HG03097 (cell line): ENCODE data around the gene PRKCB.
"Not testable (repeated sequence)": the region's sequence is repeated elsewhere in the genome, so short reads cannot be mapped to it uniquely, and the experiment has no call there.

Experiments used
- ATAC-seq: cut with Tn5 transposase; IDR thresholded peaks from one replicate; pipeline ENCODE4 v1.9.1; 2021; ENCODE audit not compliant: unreplicated experiment, low FRiP score

The PRKCB gene

DNA sequence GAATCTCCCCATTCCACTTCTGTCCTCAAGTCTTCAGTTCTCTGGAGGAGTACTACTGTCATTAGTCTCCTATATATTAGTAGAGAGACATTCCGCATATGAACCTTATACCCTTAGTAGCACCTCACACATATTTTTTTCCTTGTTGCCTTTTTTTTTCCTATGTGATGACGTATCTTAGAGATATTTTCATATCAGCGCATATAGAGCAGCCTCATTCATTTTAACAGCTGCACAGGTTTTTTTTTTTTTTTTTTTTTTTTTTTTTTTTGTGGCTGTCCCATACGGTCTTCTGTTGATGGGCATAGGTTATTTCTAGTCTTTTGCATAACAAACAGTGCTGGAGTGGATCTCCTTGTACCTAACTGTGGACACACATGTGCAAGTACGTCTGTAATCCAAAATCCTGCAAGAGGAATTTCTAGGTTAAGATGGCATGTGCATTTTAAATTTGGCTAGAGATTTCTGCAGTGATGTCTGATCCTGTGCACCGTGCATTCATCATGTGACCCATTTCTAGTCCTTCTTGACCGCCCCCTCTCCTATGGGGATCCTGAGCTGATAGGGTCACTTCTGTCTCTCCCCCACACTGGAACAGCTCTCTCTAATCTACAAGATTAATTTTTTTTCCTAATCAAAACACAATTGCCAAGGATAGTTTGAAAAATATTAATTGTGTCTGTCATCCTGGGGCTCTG lies 64.8 kb downstream of the PRKCB start:
- ATAC-seq: no peak

DNA sequence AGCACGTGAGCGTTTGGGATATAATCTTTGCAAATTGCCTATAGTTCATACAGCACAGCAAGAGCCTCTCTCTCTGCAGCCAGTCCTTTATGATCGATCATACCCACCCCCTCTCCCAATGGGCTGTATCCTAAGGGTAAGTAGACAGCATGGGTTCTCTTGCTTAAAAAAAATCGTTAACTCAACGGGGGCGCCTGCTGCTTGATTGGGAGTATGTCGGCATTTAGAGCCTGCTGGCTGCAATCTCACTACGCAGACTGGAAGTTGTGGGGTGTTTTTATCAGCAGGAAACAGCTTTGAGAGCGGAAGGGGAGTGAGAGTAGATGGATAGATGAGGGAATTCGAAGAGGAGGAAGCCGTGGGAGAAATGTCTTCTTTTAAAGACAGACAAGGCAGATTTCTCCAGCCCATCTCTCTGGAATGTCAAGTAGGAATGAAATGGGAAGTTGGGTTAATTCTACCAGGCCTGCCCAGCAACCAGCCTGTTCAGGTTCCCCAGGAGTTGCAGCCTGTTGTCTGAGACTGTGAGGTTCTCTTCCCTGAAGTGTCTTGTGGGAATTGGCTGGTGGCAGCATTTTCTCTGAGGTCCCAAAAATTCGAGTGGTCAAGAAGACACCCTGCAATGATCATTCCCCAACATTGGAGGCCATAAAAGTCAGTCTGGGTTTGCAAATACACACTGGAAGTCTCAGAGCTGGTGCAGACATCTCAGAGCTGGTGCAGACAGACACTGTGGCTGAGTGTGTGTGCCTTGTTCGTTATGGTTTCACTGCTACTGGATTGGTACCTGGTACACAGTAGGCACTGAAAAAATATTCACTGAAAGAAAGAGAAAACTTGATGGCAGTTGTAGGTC lies 65.6 kb downstream of the PRKCB start:
- no peak for ATAC-seq

DNA sequence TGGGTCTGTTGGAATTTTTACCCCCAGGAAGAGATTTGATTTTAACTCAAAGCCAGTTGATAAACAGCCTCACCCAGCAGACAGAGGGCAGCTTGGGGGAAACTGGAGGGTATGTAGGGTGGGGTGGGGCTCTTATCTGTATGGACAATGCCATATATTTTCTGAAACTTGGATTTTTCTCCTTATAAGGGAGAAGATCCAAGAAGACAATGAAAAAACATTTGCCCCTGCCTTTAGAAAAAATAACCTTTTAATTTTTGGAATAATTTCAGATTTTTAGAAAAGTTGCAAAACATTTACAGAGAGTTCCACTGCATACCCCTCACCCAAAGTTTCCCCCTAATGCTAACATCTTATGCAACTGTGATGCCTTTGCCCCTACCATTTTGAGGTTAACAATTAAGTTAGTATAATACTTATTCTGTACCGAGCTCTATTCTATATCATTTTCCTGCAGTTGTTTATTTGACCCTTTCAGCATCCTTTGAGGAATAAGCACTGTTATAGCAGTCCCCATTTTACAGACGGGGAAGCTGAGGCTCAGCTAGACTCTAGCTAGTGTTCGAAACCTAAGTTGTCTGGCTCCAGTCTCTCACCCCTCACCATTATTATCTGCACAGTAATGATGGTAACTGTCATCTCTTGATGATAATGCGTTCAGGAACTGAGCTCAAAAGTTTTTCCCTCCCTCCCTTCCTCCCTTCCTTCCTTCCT lies 66.4 kb downstream of the PRKCB start:
- no peak for ATAC-seq

DNA sequence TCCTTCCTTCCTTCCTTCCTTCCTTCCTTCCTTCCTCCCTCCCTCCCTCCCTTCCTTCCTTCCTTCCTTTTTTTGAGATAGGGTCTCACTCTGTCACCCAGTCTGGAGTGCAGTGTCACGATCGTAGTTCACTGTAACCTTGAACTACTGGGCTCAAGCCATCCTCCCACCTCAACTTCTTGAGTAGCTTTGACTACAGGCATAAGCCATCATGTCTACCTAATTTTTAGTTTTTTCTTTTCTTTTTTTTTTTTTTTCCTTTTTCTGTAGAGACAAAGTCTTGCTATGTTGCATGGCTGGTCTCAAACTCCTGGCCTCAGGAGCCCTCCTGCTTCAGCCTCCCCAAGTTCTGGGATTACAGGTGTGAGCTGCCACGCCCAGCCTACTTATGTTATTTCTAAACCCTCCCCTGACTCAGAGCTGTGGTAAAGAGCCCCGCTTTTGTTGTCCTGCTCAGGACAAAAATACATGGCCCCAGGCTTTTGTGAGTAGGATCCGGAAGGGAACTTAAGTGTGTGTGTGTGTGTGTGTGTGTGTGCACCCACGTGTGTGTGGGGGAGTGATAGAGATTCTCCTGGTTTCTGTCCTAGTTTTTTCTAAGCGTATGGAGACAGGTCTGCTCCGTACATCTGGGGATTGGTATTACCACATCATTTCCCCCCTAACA lies 67.1 kb downstream of the PRKCB start:
- ATAC-seq: no peak

DNA sequence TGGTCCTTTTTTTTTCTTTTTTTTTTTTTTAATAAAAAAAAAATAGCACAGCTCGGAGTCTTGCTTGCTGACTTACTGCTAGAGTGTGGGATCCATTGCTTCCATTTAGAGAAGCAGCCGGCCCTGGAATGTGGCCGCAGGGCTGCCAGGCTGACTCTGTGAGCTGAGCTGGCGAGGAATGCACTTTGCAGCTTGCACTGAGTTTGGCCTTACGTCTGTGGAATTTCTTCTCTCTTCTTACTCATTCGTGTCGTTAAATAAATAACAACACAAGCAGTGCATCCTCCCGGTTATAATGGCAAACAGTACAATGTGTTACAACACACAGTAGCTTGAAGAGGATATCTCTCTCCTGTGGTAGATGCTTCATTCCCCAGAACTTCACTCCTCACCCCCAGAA lies 69.2 kb downstream of the PRKCB start:
- no peak for ATAC-seq

DNA sequence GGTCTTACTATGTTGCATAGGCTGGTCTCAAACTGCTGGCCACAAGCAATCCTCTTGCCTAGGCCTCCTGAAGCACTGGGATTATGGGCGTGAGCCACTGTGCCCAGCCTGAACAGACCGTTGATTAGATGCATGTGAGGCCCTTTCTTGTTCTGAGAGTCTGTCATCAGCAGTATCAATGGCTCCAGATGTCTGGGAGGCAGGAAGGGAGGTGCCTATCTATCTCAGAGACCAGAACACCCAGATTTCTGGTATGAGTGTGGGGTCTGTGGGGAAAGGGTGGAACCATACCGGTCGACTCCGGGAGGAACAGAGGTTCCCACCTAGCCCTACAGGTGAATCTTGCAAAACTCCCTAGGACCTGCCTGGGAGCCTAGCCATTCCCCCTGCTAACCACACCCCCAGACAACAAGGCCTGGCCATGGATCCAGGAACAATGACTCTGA lies 71.7 kb downstream of the PRKCB start:
- ATAC-seq: no peak

DNA sequence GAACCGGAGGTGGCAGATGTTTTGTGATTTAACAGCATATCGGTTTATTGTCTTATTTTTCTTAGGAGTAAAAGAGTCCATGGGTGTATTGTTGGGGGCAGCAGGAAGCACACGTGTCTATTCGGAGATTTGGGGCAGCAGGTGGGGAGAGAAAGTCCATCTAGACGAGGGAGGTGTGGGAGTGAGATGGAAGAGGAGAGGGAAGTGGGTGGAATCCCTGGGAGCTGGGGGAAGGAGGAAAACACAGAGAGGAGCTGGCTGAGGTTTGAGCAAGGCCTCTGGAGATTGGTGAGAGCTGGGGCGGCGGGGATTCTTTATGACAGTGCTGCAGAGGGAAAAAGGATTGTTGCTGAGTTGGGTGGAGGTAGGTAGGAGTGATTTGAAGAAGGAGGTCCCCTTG lies 72.1 kb downstream of the PRKCB start:
- ATAC-seq: no peak

DNA sequence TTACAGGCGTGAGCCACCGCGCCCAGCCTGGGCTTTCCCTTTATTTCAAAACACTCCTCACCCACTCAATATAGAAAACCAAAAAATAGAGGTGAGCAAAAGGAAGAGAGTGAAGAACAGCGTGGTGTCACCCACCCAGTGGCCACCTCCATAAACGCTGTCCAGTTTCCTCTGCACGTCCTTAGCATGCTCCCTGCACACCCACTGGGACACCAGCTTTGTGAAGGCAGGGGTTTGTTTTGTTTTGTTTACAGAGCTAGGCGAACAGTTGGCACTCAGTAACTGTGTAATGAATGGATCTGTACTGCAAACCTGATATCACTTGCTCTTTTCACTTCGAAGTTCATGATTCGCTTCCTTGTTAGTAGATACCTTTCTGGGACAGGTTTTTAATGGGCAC lies 73.0 kb downstream of the PRKCB start:
- no peak for ATAC-seq

DNA sequence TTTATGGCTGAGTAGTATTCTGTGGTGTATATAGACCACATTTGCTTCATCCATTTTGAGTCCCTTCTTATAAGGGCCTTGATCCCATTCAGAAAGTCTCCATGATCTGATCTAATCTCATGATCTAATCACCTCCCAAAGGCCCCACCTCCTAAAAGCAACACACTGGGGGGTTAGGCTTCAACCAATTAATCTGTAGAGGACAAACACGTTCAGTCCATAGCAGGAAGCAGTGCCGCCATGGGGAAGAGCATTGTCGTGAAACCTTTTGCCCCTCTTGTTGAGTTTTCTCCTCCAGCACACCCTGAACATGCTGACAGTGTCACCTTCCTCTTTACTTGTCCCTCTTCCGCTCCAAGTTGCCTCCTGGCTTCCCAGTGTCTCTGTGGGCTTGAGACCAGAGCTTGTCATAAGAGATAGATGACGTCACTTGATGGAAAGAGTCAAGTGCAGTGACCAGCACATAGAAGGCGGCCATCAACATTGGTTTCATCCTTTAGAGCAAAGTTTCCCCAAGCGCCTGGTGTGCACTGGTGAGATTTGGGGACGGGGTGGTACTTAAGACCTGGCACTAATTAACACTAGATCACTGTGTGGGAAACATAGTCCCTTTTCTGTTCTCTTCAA lies 74.1 kb downstream of the PRKCB start:
- ATAC-seq: no peak

DNA sequence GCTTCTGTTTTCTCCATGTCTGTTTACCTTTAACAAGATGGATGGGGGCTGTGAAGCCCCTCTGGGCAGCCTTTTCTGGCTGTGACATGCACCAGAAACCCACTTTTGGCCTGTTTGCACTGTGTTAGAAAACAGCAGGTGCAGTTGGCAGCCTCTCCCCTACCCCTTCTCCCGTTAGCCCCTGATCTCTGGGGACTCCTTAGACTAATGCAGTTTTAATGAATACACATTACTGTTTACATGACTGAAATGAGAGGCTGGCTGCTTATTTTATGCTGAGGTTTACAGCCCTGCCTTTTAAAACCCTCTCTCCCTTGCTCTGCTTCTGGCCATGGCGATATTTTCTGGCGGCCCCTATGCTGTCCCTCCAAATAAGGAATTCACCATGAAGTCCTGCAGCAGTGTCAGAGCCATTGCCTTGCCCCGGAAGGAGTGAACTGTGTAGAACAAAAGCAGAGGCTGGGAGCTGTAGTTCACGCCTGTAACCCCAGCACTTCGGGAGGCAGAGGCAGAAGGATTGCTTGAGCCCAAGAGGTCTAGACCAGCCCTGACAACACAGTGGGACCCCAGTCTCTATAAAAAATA lies 79.3 kb downstream of the PRKCB start:
- no peak for ATAC-seq

DNA sequence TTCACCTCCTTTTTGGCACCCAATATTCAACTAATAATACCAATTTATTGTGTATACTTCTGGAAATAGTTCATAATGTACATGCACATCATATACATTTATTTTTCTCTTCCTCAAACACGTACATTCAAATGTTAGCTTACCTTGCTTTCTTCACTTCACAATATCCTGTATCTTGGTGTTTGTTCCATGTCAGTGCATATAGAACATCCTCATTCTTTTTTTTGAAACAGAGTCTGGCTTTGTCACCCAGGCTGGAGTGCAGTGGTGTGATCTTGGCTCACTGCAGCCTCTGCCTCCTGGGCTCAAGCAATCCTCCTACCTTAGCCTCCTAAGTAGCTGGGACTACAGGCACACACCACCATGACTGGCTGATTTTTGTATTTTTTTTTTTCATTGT lies 80.8 kb downstream of the PRKCB start:
- ATAC-seq: not testable (repeated sequence)

DNA sequence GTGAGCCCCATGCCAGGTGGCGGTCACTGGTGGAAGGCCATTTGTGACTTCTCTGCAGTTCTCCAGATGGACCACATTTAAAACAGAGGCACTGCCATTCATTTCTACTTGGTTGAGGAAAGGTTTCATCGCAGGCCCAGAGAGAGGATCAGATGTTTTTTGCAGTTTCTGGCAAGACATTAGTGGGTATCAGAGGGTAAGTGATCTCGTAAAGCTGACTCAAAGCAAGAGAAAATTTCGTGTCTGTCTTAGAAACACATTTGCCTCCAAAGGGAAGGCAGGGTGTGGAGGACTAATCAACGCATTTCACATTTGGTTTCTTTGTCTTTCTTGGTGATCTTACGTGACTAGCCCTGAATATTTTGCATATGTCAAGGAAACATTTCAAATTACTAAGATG lies 81.8 kb downstream of the PRKCB start:
- no peak for ATAC-seq

DNA sequence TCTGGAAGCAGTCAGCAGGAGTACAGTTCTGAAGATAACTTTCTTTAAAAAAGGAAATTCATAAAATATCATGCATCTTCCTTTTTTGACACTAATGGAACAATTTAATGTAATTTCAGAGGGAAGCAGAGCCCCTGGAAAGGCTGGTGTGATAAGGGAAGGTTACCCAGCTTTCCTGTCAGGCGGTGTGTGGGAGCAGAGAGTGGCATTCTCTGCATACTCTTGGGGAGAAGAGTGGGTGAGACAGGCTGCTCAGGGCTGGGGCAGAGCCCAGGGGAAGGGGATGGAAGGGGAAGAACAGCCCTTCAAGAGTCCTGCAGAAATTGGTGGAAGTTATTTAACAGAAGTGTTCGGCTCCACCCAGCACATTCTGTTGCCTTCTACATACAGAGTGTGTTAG lies 84.7 kb downstream of the PRKCB start:
- ATAC-seq: no peak

DNA sequence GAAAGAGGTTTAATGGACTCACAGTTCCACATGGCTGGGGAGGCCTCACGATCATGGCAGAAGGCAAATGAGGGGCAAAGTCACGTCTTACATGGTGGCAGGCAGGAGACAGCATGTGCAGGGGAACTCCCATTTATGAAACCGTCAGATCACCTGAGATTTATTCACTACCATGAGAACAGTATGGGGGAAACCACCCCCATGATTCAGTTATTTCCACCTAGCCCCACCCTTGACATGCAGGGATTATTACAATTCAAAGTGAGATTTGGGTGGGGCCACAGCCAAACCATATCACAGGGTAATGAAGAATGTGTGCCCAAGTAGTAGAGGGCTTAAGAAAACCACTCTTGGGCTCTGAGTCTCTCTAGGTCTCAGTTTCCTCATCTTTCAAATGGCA lies 85.1 kb downstream of the PRKCB start:
- ATAC-seq: no peak

DNA sequence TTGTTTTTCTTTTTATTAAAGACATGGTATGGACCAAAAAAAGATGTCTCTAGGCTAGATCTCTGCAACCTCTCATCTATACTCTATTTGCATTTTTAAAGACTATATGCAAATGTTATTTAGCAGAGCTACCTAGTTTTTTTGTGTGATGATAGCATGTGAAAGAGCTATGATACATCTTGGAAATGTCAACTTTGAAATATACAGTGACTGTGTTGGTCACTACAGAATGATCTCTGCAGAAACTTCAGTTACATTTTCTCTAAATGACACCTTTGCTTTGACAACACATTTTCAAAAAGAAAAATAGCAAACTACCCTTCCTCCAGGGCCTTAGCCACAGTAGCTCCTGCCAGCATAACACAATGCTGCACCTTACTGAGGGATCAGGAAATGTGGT lies 86.6 kb downstream of the PRKCB start:
- ATAC-seq: no peak

DNA sequence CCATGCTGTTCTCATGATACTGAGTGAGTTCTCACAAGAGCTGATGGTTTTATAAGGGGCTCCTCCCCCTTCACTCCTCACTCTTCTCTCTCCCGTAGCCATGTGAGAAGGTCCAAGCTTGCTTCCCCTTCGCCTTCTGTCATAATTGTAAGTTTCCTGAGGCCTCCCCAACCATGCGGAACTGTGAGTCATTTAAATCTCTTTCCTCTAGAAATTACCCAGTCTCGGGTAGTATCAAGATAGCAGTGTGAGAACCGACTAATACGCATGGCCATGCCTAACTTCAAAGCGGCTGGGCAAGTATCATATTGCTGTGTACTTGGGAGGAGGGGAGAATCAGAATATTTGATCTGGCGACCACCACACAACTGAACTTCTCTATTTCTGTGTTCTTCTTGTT lies 88.3 kb downstream of the PRKCB start:
- no peak for ATAC-seq

DNA sequence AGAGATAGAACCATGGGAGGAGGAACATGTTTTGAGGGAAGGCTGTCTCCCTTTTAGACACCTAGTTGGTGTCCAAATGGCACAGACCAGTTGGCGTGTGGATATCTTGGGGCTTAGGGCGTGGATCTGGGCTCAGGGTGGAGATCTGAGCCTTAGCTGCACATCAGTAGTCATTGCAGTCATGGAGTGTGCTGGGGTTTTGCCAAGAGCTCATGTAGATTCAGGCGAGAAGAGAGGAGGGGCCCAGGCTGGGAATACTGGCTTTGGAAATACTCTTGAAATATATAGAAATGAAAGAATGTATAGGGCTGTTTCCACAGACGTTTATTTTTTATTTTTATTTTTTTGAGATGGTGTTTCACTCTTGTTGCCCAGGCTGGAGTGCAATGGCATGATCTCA lies 92.0 kb downstream of the PRKCB start:
- ATAC-seq: no peak

DNA sequence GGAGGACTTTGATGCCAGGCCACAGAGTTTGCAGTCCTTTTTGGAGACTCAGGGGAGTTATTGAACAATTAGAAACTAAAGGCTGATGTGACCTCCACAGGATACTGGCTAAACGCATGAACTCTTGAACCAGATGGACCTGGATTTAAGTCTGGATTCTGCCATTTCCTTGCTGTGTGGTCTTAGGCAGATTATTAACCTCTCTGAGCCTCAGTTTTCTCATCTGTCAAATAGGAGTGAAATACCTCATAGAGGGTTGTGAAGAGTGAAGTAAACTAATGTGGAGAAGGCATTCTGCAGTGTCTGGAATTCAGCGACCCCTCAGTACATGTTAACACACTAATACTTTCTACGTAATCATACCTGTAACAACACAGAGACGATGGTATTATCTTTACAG lies 93.5 kb downstream of the PRKCB start:
- no peak for ATAC-seq

DNA sequence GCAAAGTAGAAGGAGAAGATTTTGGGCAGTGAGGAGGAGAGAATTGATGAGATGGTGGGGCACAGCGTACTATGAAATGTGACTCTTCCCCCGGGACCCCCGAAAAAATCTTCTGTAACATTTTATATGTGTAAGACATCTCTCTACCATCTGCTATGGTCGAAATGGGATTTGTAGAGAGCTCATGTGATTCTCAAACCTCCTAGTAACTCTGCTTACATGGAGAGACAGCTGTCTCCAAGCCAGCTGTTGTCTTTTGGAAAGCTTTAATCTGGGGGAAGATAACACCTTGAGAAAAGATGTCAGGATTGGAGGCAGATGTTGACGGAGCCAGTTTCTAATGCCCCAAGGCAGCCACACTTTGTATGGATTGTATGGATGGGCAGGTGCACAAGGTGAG lies 94.1 kb downstream of the PRKCB start:
- ATAC-seq: no peak

DNA sequence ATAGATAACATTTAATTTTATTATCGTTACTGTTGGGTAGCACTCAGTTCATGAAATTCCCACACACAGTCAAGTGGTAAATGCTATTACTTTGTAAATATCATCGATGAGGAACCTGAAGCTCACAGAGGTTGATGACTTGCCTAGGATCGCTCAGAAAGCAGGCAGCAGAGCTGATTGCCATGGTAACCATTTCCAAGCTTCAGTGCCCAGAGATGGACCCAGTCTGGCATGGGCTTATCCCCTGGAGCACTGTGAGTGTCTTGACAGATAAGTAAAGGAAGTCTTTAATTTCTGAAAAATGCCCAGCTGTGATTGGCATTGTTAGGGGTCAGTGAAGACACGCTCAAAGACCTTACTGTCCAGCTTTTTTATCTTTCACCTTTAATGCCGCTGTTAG lies 95.0 kb downstream of the PRKCB start:
- no peak for ATAC-seq
